Sigmoid colon (tissue), 7 donors: ENCODE results near the gene TRIL. TPM values are rescaled to one million over a fixed set of nuclear protein-coding genes. Genes with fewer than 3 reads are reported as not detected.

ENCODE experiments used
- DNase-seq: peaks from one replicate; pipeline ENCODE4 v3.0.0-alpha.2; 2019
- H3K27ac ChIP-seq, 4 donors: fragments of 200-600 bp; sonication (generic); one replicate each; pipeline ENCODE4 v1.5.1; 2016 to 2019; ENCODE audit warnings: mild to moderate bottlenecking in 1 of 4
- H3K27me3 ChIP-seq, 3 donors: fragments of 200-600 bp; sonication (generic); one replicate each; pipeline ENCODE4 v1.5.1; 2019; ENCODE audit warnings: mild to moderate bottlenecking in 1 of 3
- H3K36me3 ChIP-seq, 4 donors: fragments of 200-600 bp; sonication (generic); one replicate each; pipeline ENCODE4 v1.5.1; 2016 to 2019
- H3K4me1 ChIP-seq, 4 donors: fragments of 200-600 bp; sonication (generic); one replicate each; pipeline ENCODE4 v1.5.1; 2017 to 2019
- H3K4me3 ChIP-seq, 4 donors: fragments of 200-600 bp; sonication (generic); one replicate each; pipeline ENCODE4 v1.5.1; 2017 to 2019; ENCODE audit warnings: mild to moderate bottlenecking in 2 of 4, moderate library complexity in 1 of 4
- H3K9me3 ChIP-seq, 4 donors: fragments of 200-600 bp in 3 of 4; sonication (generic) in 3 of 4; one replicate each; pipeline versions ENCODE4 v1.5.1 to v1.6.1; 2013 to 2019
- CTCF ChIP-seq, 4 experiments: fragments of 450-650 bp in 3 of 4; fragments of 200-600 bp in 1 of 4; IDR thresholded peaks; one replicate each; pipeline ENCODE4 v1.5.1; 2016 to 2019; ENCODE audit warnings: antibody characterized with exemption in 4 of 4, mild to moderate bottlenecking in 3 of 4, moderate library complexity in 2 of 4
- EP300 ChIP-seq, 4 donors: sonication (generic); formaldehyde crosslinking; IDR thresholded peaks; one replicate each; pipeline ENCODE4 v1.6.1; 2017; ENCODE audit warnings: antibody characterized with exemption in 4 of 4
- POLR2A ChIP-seq, 2 donors: fragments of 450-650 bp; IDR thresholded peaks; one replicate each; pipeline ENCODE4 v1.6.1; 2016; ENCODE audit warnings: antibody characterized with exemption in 2 of 2, mild to moderate bottlenecking in 2 of 2, moderate library complexity in 2 of 2
- POLR2AphosphoS5 ChIP-seq, 4 donors: sonication (generic); formaldehyde crosslinking; IDR thresholded peaks; one replicate each; pipeline ENCODE4 v1.6.1; 2017; ENCODE audit warnings: antibody characterized with exemption in 4 of 4
- WGBS, 2 donors: extraction: QIAGEN DNeasy Blood & Tissue Kit; methylation state at CpG; one replicate each; pipeline ENCODE4 v1.1.7; 2013; 5-methylcytosine and 5-hydroxymethylcytosine counted together
- intact Hi-C: fragments of 100-400 bp; cut with DNase I; formaldehyde crosslinking; loops from one replicate; pipeline ENCODE4 v1.15.1; 2023
- polyA plus RNA-seq, 3 donors: library from polyadenylated mRNA; stranded (reverse); fragments of 200-250 nt; gene quantifications; one replicate each; pipeline ENCODE4 v1.2.3, GENCODE V29; 2013
- total RNA-seq, 4 donors: library from RNA; depleted of rRNA; stranded (reverse); fragments of >200 nt; gene quantifications; one replicate each; pipeline ENCODE4 v1.1.0, GENCODE V29; 2016
- donor health status: healthy with polysubstance abuse.
- donor health status: Bipolar disorder and iron deficiency.
- donor health status: healthy.

TRIL gene
- total and polyA plus RNA-seq, 7 donors, result 0.66 to 7.5 (median 2.0) TPM; not detected in 2

- no peaks in the 10 kb centered on the region for H3K9me3 ChIP-seq
- DNase-seq, result peak; percentile 71
- H3K36me3 ChIP-seq, result no peaks in the 10 kb centered on the region
- no peak overlapping the region for H3K4me3 ChIP-seq
- H3K27me3 ChIP-seq, result peaks cover 0 to 19% (median 0%) of the 10 kb centered on the region in 3 donors
- H3K4me1 ChIP-seq, result peaks cover 0 to 19% (median 13%) of the 10 kb centered on the region in 4 donors
- 0 to 2% methylated on average over 4 of the region's 4 CpGs for WGBS, 2 donors
- intact Hi-C loops, result loop anchor here (1.0 kb wide), 1 partner anchor 486 kb away; no protein-coding TSS in a partner anchor
- no peak overlapping the region for H3K27ac ChIP-seq
- TF ChIP-seq POLR2A (IDR thresholded peaks at IDR 0.05) (no peak), CTCF (IDR thresholded peaks at IDR 0.05) (peak; percentile 58 to 92 (median 88))
Observed at GRCh38 chr7:28921822-28922221, 36.3 kb downstream of the TRIL start.

- 90 to 92% methylated on average over 6 of the region's 6 CpGs for WGBS, 2 donors
- intact Hi-C loops, result no loop called here
- H3K27ac ChIP-seq, result no peak overlapping the region
Observed at GRCh38 chr7:28920424-28920823, 37.7 kb downstream of the TRIL start.

GRCh38 chr7:28919510-28919909 lies 38.6 kb downstream of the TRIL start:
- Histone ChIP-seq H3K9me3 (no peaks in the 10 kb centered on the region), H3K4me3 (no peak overlapping the region), H3K4me1 (peaks cover 0 to 13% (median 10%) of the 10 kb centered on the region in 4 donors), H3K27ac (no peak overlapping the region), H3K27me3 (no peaks in the 10 kb centered on the region), H3K36me3 (no peaks in the 10 kb centered on the region)
- no peak for DNase-seq
- intact Hi-C loops, result no loop called here
- WGBS, 2 donors, result 43 to 66% methylated on average over 9 of the region's 9 CpGs
- TF ChIP-seq POLR2A (IDR thresholded peaks at IDR 0.05), result no peak
- TF ChIP-seq EP300 (IDR thresholded peaks at IDR 0.05), result no peak
- no peak for TF ChIP-seq POLR2AphosphoS5 (IDR thresholded peaks at IDR 0.05)
- TF ChIP-seq CTCF (IDR thresholded peaks at IDR 0.05), result no peak

More at GRCh38 chr7:28920424-28920823, 37.7 kb downstream of the TRIL start:
- H3K9me3 ChIP-seq, result no peaks in the 10 kb centered on the region
- no peaks in the 10 kb centered on the region for H3K36me3 ChIP-seq
- DNase-seq, result no peak
- peaks cover 0 to 13% (median 10%) of the 10 kb centered on the region in 4 donors for H3K4me1 ChIP-seq
- H3K27me3 ChIP-seq, result peaks cover 0 to 8% (median 0%) of the 10 kb centered on the region in 3 donors
- TF ChIP-seq POLR2AphosphoS5 (IDR thresholded peaks at IDR 0.05), result no peak
- TF ChIP-seq POLR2A (IDR thresholded peaks at IDR 0.05), result no peak
- no peak for TF ChIP-seq CTCF (IDR thresholded peaks at IDR 0.05)
- no peak for TF ChIP-seq EP300 (IDR thresholded peaks at IDR 0.05)
- H3K4me3 ChIP-seq, result no peak overlapping the region

GRCh38 chr7:28908775-28909174 lies 49.4 kb downstream of the TRIL start:
- H3K4me1 ChIP-seq, result peaks cover 0 to 12% (median 4%) of the 10 kb centered on the region in 4 donors
- TF ChIP-seq POLR2A (IDR thresholded peaks at IDR 0.05), result no peak
- H3K36me3 ChIP-seq, result no peaks in the 10 kb centered on the region
- no peaks in the 10 kb centered on the region for H3K27me3 ChIP-seq
- H3K4me3 ChIP-seq, result no peak overlapping the region
- no peak for DNase-seq
- H3K27ac ChIP-seq, result no peak overlapping the region
- intact Hi-C loops, result no loop called here
- whole genome bisulfite sequencing, 2 donors, result 75 to 79% methylated on average over 5 of the region's 5 CpGs
- H3K9me3 ChIP-seq, result peaks cover 0 to 4% (median 2%) of the 10 kb centered on the region in 4 donors

GRCh38 chr7:28905464-28905863 lies 52.7 kb downstream of the TRIL start:
- no peaks in the 10 kb centered on the region for H3K36me3 ChIP-seq
- intact Hi-C loops, result no loop called here
- DNase-seq, result no peak
- H3K27ac ChIP-seq, result no peak overlapping the region
- H3K27me3 ChIP-seq, result no peaks in the 10 kb centered on the region
- peaks cover 0 to 12% (median 4%) of the 10 kb centered on the region in 4 donors for H3K4me1 ChIP-seq
- 92 to 94% methylated on average over 3 of the region's 3 CpGs for WGBS, 2 donors
- no peaks in the 10 kb centered on the region for H3K9me3 ChIP-seq
- TF ChIP-seq CTCF (IDR thresholded peaks at IDR 0.05), result no peak
- no peak for TF ChIP-seq POLR2A (IDR thresholded peaks at IDR 0.05)
- no peak for TF ChIP-seq POLR2AphosphoS5 (IDR thresholded peaks at IDR 0.05)
- no peak for TF ChIP-seq EP300 (IDR thresholded peaks at IDR 0.05)
- no peak overlapping the region for H3K4me3 ChIP-seq
